Kidney (tissue), 14 donors: ENCODE data around the gene EPHA1. TPM values are rescaled to one million over a fixed set of nuclear protein-coding genes. Genes with fewer than 3 reads are reported as not detected.

Source experiments
- DNase-seq, 5 donors: peaks; one replicate each; pipeline ENCODE4 v3.0.0-alpha.2; 2013 to 2020
- FAIRE-seq: peaks from 2 replicates; lab custom pipeline; 2012; peaks lifted over from hg19 to GRCh38; lab: Jason Lieb, UNC
- H3K27ac ChIP-seq, 2 donors: one replicate each; pipeline ENCODE4 v1.7.0; 2013; ENCODE audit warnings: low read depth in 2 of 2, low read length in 2 of 2, inconsistent platforms in 1 of 2
- H3K27me3 ChIP-seq: one replicate; pipeline ENCODE4 v1.7.1; 2013; ENCODE audit warnings: low read length, inconsistent platforms; ENCODE audit not compliant: control insufficient read depth, insufficient read depth
- H3K36me3 ChIP-seq, 3 donors: one replicate each; pipeline versions ENCODE4 v1.7.0 to v1.7.1; 2013; ENCODE audit warnings: low read length in 3 of 3, control low read depth in 1 of 3, inconsistent platforms in 1 of 3; ENCODE audit not compliant: insufficient read depth in 3 of 3, control insufficient read depth in 2 of 3
- H3K4me1 ChIP-seq, 3 donors: one replicate each; pipeline versions ENCODE4 v1.7.0 to v1.7.1; 2013; ENCODE audit warnings: low read length in 3 of 3, inconsistent platforms in 1 of 3, low read depth in 1 of 3; ENCODE audit not compliant: control insufficient read depth in 2 of 3, insufficient read depth in 2 of 3
- H3K4me3 ChIP-seq, 3 donors: one replicate each; pipeline versions ENCODE4 v1.7.0 to v1.8.1; 2013; ENCODE audit warnings: low read length in 3 of 3, control low read depth in 1 of 3, inconsistent platforms in 1 of 3
- H3K9ac ChIP-seq, 3 donors: one replicate each; pipeline versions ENCODE4 v1.7.0 to v1.7.1; 2013; ENCODE audit warnings: low read length in 3 of 3, control low read depth in 1 of 3, inconsistent platforms in 1 of 3
- H3K9me3 ChIP-seq, 3 donors: one replicate each; pipeline versions ENCODE4 v1.7.0 to v1.7.1; 2013; ENCODE audit warnings: low read length in 3 of 3, control low read depth in 1 of 3, inconsistent platforms in 1 of 3; ENCODE audit not compliant: control insufficient read depth in 2 of 3, insufficient read depth in 1 of 3
- CTCF ChIP-seq: IDR thresholded peaks from 3 replicates; pipeline ENCODE4 v1.5.1; 2012; ENCODE audit warnings: mild to moderate bottlenecking, moderate library complexity, borderline replicate concordance; ENCODE audit not compliant: insufficient read depth; ENCODE audit errors: extremely low read depth
- intact Hi-C: fragments of 100-400 bp; cut with DNase I; formaldehyde crosslinking; loops from one replicate; pipeline ENCODE4 v1.11.1; 2022
- polyA plus RNA-seq: library from polyadenylated mRNA; stranded (reverse); fragments of 350-450 nt; fragmentation: Illumina TruSeq; extraction: RNeasy Lipid Tissue Mini Kit (QIAGEN cat#74804); gene quantifications from one replicate; pipeline ENCODE4 v1.2.3, GENCODE V29; 2014; ENCODE audit warnings: low read depth, low replicate concordance; ENCODE audit not compliant: insufficient read depth
- total RNA-seq: library from RNA; stranded (reverse); fragmentation: NEBNext Ultra II Directional; extraction: Animal tissue kit (Norgen Biotek cat#: 25700); gene quantifications from one replicate; pipeline ENCODE4 v1.2.1, GENCODE V29; 2021
- donor health status: control.
- donor health status: control.
- donor health status: control.
- donor health status: control.
- donor health status: control.
- donor health status: DM: yes; HTN: yes; CAD: no.
- donor health status: Normal renal cell carcinoma (clear cell type).

Gene EPHA1
- total and polyA plus RNA-seq, 2 donors from 2014 or later, result 6.9 to 22.3 TPM

DNA sequence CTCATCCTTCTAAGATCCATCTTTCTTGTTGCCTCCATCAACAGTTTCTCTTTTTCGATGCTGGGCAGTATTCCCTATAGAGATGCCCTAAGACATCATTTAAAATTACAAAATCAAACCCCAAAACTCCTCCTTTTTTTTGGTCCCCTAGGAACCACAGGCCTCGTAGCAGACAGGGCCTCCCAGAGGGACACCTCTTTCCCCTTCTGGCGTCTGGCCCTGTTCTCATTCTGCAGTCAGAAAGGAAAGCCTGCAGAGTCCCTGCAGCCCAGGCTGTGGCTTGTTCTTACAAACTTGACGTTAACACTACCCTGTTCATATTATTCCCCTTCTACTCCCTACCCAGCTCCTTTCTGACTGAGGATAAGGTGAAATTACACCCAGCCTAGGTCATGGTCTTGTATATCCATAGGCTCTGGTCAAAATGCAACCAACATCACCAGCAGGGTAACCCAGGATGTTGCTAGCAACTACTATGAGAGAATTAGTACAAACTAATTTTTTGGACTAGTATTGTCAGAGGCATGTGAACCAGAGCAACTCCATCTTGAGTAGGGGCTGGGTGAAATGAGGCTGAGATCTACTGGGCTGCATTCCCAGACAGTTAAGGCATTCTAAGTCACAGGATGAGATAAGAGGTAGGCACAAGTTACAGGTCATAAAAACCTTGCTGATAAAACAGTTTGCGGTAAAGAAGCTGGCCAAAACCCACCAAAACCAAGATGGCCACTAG is 3.5 kb upstream of the EPHA1 start:
- Histone ChIP-seq H3K9ac (no peak overlapping the region), H3K27me3 (no peaks in the 10 kb centered on the region), H3K27ac (no peak overlapping the region), H3K4me3 (no peak overlapping the region), H3K4me1 (peaks cover 0 to 16% (median 7%) of the 10 kb centered on the region in 3 donors), H3K36me3 (no peaks in the 10 kb centered on the region), H3K9me3 (no peaks in the 10 kb centered on the region)
- FAIRE-seq (no peak), DNase-seq (no peak)
- no peak for TF ChIP-seq CTCF
- intact Hi-C loops, result loop anchor here (10.0 kb wide), 1 partner anchor 177 kb away; no protein-coding TSS in a partner anchor

DNA sequence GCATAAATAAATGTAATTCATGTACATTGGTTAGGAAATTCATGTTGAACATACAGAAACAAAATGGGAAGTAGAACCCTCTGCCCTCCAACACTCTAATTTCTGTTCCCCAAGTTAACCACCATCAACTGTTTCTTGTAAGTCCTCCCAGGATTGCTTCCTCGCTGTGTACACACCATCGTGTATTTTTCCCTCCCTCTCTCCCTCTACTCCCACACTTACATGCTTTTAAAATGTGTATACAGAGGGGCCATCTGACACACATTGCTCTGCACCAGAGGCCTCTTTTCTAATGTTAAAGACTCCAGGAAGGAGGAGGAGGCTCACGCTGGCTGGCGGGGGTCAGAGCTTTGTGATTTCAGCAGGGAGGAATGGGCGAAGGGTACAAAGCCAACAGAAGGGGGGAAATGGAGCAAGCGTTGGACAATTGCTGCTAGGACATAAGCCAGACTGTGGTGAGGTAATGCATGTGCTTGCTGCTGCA is 1.9 kb upstream of the EPHA1 start:
- intact Hi-C loops, result loop anchor here (10.0 kb wide), 1 partner anchor 176 kb away; no protein-coding TSS in a partner anchor
- DNase-seq (peak in 1 of 5 donors; percentile 15), FAIRE-seq (no peak)
- Histone ChIP-seq H3K27me3 (no peaks in the 10 kb centered on the region), H3K4me3 (no peak overlapping the region), H3K4me1 (peaks cover 0 to 15% (median 7%) of the 10 kb centered on the region in 3 donors), H3K36me3 (no peaks in the 10 kb centered on the region), H3K9ac (no peak overlapping the region), H3K9me3 (no peaks in the 10 kb centered on the region), H3K27ac (no peak overlapping the region)
- TF ChIP-seq CTCF, result no peak

GRCh38 chr7:143408252-143408685 is 387 bp downstream of the EPHA1 start:
- no peak for FAIRE-seq
- intact Hi-C loops, result no loop called here
- peak overlapping the region in 2 of 3 donors; percentile 64 to 66 for H3K4me3 ChIP-seq
- peak overlapping the region in 2 of 3 donors; percentile 56 to 70 for H3K9ac ChIP-seq
- no peak overlapping the region for H3K27ac ChIP-seq
- H3K36me3 ChIP-seq, result no peaks in the 10 kb centered on the region
- H3K27me3 ChIP-seq, result no peaks in the 10 kb centered on the region
- no peak for TF ChIP-seq CTCF
- no peak for DNase-seq
- H3K4me1 ChIP-seq, result peaks cover 0 to 15% (median 7%) of the 10 kb centered on the region in 3 donors
- H3K9me3 ChIP-seq, result no peaks in the 10 kb centered on the region
